SK-N-MC (cell line): Measurements from ENCODE around the gene PALD1.

ENCODE experiments used
- EZH2 ChIP-seq: fragments of 200-600 bp; sonication (generic); IDR thresholded peaks from one replicate; pipeline ENCODE4 v1.6.1; 2017; ENCODE audit warnings: antibody characterized with exemption
- FOXP2 ChIP-seq: optimal IDR thresholded peaks from 2 replicates; pipeline ENCODE3; 2011; ENCODE audit warnings: mild to moderate bottlenecking, moderate library complexity; ENCODE audit not compliant: insufficient read depth; ENCODE audit errors: extremely low read length, control extremely low read depth
- POLR2AphosphoS5 ChIP-seq: IDR thresholded peaks from 2 replicates; pipeline ENCODE4 v1.6.1; 2012; ENCODE audit warnings: mild to moderate bottlenecking, low read depth, low read length, borderline replicate concordance

DNA sequence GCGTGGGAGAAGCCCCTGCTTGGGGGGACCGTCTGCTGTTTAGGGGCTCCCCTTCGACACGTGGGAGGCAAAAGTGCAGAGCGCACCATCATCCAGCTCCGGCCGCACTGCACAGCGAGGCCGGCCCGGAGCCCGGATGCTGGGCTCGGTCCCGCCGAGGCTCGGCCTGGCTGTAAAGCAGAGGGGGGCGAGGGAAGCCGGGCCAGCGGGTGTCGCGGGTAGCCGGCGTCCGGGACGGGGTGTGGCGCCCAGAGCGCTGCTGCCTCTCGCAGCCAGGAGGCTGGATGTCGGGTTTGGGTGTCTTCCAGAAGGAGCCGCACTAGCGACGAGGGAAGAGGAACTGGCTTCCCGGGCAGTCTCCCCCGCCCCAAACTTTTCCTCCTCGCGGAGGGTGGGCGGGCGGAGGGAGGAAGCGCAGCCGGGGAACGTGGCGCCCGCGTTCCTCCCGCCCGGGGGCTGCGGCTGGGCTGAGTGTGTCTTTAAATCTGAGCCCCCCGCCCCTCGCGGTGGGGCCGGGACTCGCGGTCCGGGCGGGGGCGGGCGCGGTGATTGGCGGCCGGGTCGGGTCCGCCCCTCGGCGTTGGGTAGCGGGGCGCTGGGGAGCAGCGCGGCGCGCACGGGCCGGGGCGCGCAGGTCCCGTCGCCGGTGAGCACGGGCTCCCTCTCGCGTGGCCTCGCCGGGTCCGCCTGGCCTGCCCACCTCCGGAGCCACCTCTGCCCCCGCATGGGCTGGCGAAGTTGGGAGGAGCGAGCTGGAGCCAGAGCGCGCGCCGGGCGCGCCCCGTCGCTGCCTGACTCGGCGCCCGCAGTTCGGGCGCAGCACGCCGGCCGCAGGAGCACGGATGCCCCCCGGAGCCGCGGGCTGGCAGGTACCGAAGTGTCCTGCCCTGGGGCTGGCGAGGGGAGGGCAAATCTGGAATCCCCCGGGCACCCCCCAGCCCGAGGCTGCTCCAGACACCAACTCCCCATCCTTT lies at the start of gene PALD1:
- peak; percentile 16; the same call in 1 of the 2 replicates for TF ChIP-seq POLR2AphosphoS5
- TF ChIP-seq FOXP2, result no peak
- TF ChIP-seq EZH2, result no peak
